Bronchial epithelial cell (primary cell): ENCODE results near the gene PECR. TPM values are rescaled to one million over a fixed set of nuclear protein-coding genes. Genes with fewer than 3 reads are reported as not detected.
A peak's percentile ranks its signal among the peaks of the same experiment; 100 is the strongest.

Source experiments
- DNase-seq: peaks from one replicate; pipeline ENCODE4 v3.0.0-alpha.2; 2010; ENCODE audit warnings: low read depth
- FAIRE-seq: peaks from 2 replicates; lab custom pipeline; 2011; peaks lifted over from hg19 to GRCh38; lab: Jason Lieb, UNC
- H3K27me3 ChIP-seq: 2 replicates; pipeline ENCODE4 v1.5.1; 2011; ENCODE audit warnings: low read length; ENCODE audit not compliant: control insufficient read depth, insufficient read depth
- H3K36me3 ChIP-seq: 2 replicates; pipeline ENCODE4 v1.5.1; 2011; ENCODE audit warnings: low read length; ENCODE audit not compliant: control insufficient read depth, insufficient read depth
- H3K4me3 ChIP-seq: 2 replicates; pipeline ENCODE4 v1.5.1; 2011; ENCODE audit warnings: mild to moderate bottlenecking, low read depth, low read length, control low read depth
- CTCF ChIP-seq: IDR thresholded peaks from 2 replicates; pipeline ENCODE4 v1.5.1; 2011; ENCODE audit warnings: mild to moderate bottlenecking, moderate library complexity, low read length, control low read depth, inconsistent platforms; ENCODE audit not compliant: insufficient read depth, severe bottlenecking
- total RNA-seq: library from RNA; depleted of rRNA; stranded (reverse); fragments of >200 nt; gene quantifications from 2 replicates; pipeline ENCODE4 v1.2.1, GENCODE V29; 2014

Gene PECR
- total RNA-seq, 1 donor from 2014 or later, result 21.3 TPM

GRCh38 chr2:216114382-216114713, 32.7 kb upstream of the PECR start:
- Histone ChIP-seq H3K36me3 (peaks cover 25% of the 10 kb centered on the region), H3K27me3 (no peaks in the 10 kb centered on the region), H3K4me3 (no peak overlapping the region)
- FAIRE-seq (no peak), DNase-seq (no peak)
- TF ChIP-seq CTCF, result no peak

- no peak for TF ChIP-seq CTCF
- peaks cover 21% of the 10 kb centered on the region for H3K36me3 ChIP-seq
- no peaks in the 10 kb centered on the region for H3K27me3 ChIP-seq
- DNase-seq, result no peak
- FAIRE-seq, result no peak
- no peak overlapping the region for H3K4me3 ChIP-seq
Observed at GRCh38 chr2:216113572-216113971, 32.0 kb upstream of the PECR start.

DNA sequence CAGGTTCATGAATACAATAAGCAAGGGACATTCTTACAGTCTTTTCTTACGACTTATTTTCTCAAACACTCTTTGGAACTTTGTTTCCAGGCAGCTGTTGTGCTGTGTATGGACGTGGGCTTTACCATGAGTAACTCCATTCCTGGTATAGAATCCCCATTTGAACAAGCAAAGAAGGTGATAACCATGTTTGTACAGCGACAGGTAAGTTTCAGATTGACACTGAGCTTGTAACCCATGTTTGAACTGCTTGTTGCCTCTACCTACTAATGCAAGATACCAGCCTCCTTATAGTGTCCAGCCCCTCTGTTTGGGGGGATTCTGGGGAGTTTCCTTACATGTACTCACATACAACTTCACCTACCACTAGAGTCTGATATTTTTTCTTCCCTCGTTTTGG, 31.3 kb upstream of the PECR start:
- FAIRE-seq (no peak), DNase-seq (no peak)
- TF ChIP-seq CTCF, result no peak
- Histone ChIP-seq H3K4me3 (no peak overlapping the region), H3K36me3 (peaks cover 21% of the 10 kb centered on the region), H3K27me3 (no peaks in the 10 kb centered on the region)

- TF ChIP-seq CTCF, result no peak
- Histone ChIP-seq H3K4me3 (no peak overlapping the region), H3K27me3 (no peaks in the 10 kb centered on the region), H3K36me3 (peaks cover 16% of the 10 kb centered on the region)
- DNase-seq (no peak), FAIRE-seq (no peak)
Observed at GRCh38 chr2:216111122-216111521, 29.5 kb upstream of the PECR start.

DNA sequence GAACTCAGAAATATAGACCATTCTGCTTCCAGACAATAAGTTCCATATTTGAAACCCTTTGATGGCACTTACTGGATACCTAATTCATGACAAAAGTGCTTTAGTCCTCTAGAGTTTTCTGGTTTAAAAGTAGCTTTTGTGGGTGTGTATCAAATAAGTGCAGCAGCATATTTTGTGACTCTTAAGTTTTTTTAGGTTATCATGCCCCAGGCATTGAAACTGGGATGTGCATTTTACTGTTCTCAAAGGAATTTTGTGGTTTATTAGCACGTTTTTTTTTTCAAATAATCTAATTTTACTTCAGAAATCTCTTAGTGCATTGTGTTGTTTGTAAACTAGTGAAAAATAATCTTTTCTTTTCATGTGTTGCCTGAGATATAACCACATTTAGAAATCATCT, 29.0 kb upstream of the PECR start:
- H3K36me3 ChIP-seq, result peaks cover 16% of the 10 kb centered on the region
- H3K27me3 ChIP-seq, result no peaks in the 10 kb centered on the region
- no peak overlapping the region for H3K4me3 ChIP-seq
- TF ChIP-seq CTCF, result no peak
- FAIRE-seq (no peak), DNase-seq (no peak)

DNA sequence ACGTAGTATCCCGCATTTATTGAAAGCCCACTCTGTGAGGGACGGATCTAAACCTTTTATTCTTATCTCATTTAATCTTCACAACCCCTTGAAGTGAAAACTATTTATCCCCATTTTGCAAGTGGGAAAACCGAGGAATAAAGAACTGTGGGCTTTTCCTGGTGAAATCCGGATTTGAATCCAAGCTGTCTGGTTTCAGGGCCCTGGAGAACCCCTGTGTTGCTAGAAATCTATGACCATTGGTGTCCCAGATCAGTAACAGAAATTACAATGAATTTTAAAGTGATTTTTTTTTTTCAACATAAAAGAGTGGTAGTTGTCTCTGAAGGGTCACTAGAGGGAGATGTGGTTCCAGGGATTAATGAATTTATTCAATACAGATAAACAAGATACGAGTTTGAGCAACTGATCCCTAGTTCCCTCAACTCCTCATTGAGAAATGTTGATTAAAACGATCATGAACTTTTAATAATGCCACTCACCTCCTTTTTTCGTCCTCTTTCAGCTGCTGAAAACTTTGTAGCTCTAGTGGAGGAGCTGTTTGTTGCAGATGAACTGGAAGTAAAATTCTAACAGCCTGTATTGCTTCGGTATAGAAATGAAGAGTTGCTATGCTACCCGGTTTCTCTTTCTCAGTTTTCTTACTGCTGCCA, 28.5 kb upstream of the PECR start:
- Histone ChIP-seq H3K36me3 (peaks cover 16% of the 10 kb centered on the region), H3K4me3 (peak overlapping the region; percentile 89), H3K27me3 (no peaks in the 10 kb centered on the region)
- peak; percentile 33 for TF ChIP-seq CTCF
- DNase-seq (peak; percentile 44), FAIRE-seq (no peak)
